Inflammatory macrophage treated with lipopolysaccharide for 4 hours (primary cell): ENCODE data around the gene ARMC9.
A peak's percentile ranks its signal among the peaks of the same experiment; 100 is the strongest.
"Not testable (repeated sequence)": the region's sequence is repeated elsewhere in the genome, so short reads cannot be mapped to it uniquely, and the experiment has no call there.

Experiments
- DNase-seq: peaks from one replicate; pipeline ENCODE4 v3.0.0-alpha.2; 2020

Gene ARMC9

GRCh38 chr2:231184319-231184718 is 14.1 kb upstream of the ARMC9 start:
- no peak for DNase-seq

- no peak for DNase-seq
Observed at GRCh38 chr2:231185050-231185725, 13.2 kb upstream of the ARMC9 start.

- DNase-seq = no peak
Observed at GRCh38 chr2:231185886-231186285, 12.5 kb upstream of the ARMC9 start.

GRCh38 chr2:231186325-231186724 is 12.1 kb upstream of the ARMC9 start:
- DNase-seq = no peak

- DNase-seq = no peak
Observed at GRCh38 chr2:231187736-231188505, 10.5 kb upstream of the ARMC9 start.

- DNase-seq = no peak
Observed at GRCh38 chr2:231188506-231189170, 9.8 kb upstream of the ARMC9 start.

- DNase-seq = no peak
Observed at GRCh38 chr2:231189171-231189530, 9.3 kb upstream of the ARMC9 start.

- DNase-seq = no peak
Observed at GRCh38 chr2:231189571-231190495, 8.6 kb upstream of the ARMC9 start.

- no peak for DNase-seq
Observed at GRCh38 chr2:231190531-231191197, 7.8 kb upstream of the ARMC9 start.

- DNase-seq = peak; percentile 15
Observed at GRCh38 chr2:231191896-231192872, 6.2 kb upstream of the ARMC9 start.

- no peak for DNase-seq
Observed at GRCh38 chr2:231193216-231193615, 5.2 kb upstream of the ARMC9 start.

- no peak for DNase-seq
Observed at GRCh38 chr2:231196592-231196991, 1.8 kb upstream of the ARMC9 start.

GRCh38 chr2:231197196-231197595 is 1.2 kb upstream of the ARMC9 start:
- not testable (repeated sequence) for DNase-seq

- DNase-seq = no peak
Observed at GRCh38 chr2:231197706-231198290, 633 bp upstream of the ARMC9 start.

GRCh38 chr2:231199219-231199618 is 788 bp downstream of the ARMC9 start:
- DNase-seq = no peak

- DNase-seq = no peak
Observed at GRCh38 chr2:231200805-231201474, 2.5 kb downstream of the ARMC9 start.

GRCh38 chr2:231201475-231201814 is 3.0 kb downstream of the ARMC9 start:
- DNase-seq = no peak

GRCh38 chr2:231203087-231203486 is 4.7 kb downstream of the ARMC9 start:
- DNase-seq = no peak

- DNase-seq = no peak
Observed at GRCh38 chr2:231204146-231204545, 5.7 kb downstream of the ARMC9 start.

- no peak for DNase-seq
Observed at GRCh38 chr2:231204581-231204980, 6.2 kb downstream of the ARMC9 start.
